Fibroblast of skin of right quadriceps (primary cell): ENCODE data around the gene TCF3.
A peak's percentile ranks its signal among the peaks of the same experiment; 100 is the strongest.
"Not testable (repeated sequence)": the region's sequence is repeated elsewhere in the genome, so short reads cannot be mapped to it uniquely, and the experiment has no call there.

Experiments
- DNase-seq: peaks from one replicate; pipeline ENCODE4 v3.0.0-alpha.2; 2013

TCF3 gene

GRCh38 chr19:1672769-1673644, 20.6 kb upstream of the TCF3 start:
- no peak for DNase-seq

DNA sequence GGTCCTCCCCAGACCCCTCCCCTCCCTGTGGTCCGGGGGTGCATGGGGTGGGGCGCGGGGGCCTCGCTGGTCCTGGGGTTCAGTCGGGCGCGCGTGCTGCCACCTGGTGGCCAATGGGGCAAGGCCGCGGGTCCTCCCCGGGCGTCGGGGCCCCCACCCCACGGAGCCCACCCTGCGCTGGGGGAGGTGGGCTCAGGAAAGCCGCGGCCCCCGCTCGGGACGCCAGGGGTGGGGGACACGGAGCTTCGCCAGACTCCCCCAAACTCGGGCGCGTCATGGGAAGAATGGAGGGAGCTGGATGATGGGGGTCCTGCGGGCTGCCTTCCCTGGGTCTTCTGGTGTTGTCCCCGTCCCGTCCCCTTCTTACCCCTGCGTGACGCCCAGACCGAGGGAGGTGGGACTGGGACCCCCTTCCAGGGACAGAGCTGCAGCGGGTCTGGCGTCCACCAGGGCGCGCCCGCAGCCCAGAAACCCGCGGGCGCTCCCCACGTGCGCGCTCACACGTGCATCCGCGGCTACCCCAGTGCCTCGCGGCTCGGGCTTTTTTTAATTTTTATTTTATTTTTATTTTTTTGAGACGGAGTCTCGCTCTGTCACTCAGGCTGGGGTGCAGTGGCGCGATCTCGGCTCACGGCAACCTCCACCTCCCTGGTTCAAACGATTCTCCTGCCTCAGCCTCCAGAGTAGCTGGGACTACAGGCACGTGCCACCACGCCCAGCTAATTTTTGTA, 19.8 kb upstream of the TCF3 start:
- DNase-seq, result peak; percentile 31

DNA sequence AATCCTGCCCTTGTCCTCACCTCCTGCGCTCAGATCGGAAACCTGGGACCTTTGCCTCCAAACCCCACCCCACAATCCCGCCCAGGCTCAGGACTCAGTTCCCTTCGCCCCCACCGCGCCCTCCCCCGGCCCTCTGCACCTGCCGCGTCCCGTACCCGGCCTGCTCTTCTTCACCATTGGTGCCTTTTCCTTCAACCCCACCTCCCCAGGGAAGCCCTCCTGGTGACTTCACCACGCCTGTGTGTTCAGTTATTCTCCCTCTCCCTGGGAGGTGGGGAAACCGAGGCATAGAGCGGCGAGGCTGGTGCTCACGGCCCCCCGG, 19.3 kb upstream of the TCF3 start:
- no peak for DNase-seq

DNA sequence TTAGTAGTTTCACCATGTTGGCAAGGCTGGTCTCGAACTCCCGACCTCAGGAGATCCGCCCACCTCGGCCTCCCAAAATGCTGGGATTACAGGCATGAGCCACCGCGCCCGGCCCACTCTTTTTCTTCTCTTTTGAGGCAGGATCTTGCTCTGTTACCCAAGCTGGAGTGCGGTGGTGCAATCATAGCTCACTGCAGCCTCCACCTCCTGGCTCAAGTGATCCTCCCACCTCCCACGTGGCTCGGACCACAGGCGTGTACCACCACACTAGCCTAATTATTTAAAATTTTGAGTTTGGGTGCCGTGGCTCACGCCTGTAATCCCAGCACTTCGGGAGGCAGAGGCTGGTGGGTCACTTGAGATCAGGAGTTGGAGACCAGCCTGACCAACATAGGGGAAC, 18.3 kb upstream of the TCF3 start:
- DNase-seq, result not testable (repeated sequence)

GRCh38 chr19:1668486-1669270, 16.3 kb upstream of the TCF3 start:
- DNase-seq, result no peak

GRCh38 chr19:1668048-1668485, 15.7 kb upstream of the TCF3 start:
- no peak for DNase-seq

DNA sequence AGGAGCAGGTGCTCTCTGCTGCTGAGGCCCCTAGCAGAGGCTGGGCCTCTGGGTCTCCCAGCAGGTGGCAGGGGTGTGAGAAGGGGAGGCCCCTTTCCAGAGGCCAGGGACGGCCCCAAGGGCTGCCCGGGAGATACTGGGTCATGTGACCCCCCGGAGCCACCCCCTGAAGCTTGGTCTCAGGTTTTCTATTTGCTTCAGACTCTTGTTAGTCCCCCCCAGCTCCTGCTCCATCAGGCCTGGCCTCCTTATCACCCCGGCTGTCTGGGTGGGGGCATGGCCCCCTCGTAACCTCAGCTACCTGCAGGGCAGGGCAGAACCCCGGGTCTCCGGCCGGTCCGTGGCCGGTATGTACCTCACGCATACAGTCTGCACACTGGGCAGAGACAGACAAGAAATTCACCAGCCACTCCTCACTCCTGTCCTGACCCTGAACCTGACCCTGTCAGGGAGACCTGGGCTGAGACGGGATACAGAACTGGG, 13.2 kb upstream of the TCF3 start:
- no peak for DNase-seq

- DNase-seq, result no peak
Observed at GRCh38 chr19:1663852-1664251, 11.4 kb upstream of the TCF3 start.

DNA sequence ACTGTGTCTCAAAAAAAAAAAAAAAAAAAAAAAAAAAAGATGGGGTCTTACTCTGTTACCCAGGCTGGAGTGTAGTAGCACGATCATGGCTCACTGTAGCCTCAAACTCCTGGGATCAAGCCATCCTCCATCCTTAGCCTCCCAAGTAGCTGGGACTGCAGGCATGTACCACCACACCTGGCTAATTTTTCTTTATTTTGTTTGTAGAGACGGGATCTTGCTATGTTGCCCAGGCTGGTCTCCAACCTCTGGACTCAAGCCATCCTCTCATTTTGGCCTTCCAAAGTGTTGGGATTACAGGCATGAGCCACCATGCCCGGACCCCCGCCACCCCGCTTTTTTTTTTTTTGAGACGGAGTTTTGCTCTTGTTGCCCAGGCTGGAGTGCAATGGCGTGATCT, 10.8 kb upstream of the TCF3 start:
- DNase-seq, result not testable (repeated sequence)

DNA sequence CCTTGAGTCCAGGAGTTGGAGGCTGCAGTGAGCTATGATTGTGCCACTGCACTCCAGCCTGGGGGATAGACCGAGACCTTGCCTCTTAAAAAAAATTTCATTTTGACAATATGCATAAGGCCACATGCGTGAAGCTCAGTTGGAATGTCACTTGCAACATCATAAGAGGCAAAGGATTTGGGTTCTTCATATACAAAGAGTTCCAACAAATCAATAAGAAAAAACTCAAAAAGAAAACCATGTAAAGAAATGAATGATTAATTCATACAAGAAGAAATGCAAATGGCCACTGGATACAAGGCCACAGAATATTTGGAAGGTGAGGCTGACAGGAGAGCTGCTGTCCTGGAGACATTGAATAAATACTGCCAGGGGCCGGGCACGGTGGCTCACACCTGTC, 9.6 kb upstream of the TCF3 start:
- no peak for DNase-seq

DNA sequence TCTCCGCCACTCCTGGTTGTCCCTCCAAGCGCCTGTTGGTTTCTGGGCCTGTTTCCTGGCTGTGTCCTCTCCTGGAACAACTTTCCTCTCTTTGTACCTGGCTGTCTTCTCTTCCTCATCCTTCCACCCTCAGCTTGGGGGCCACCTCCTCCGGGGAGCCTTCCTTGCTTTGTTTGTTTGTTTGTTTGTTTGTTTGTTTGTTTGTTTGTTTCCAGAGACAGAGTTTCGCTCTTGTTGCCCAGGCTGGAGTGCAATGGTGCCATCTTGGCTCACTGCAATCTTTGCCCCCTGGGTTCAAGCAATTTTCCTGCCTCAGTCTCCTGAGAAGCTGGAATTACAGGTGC, 6.6 kb upstream of the TCF3 start:
- no peak for DNase-seq

GRCh38 chr19:1658150-1659083, 6.0 kb upstream of the TCF3 start:
- DNase-seq, result no peak

DNA sequence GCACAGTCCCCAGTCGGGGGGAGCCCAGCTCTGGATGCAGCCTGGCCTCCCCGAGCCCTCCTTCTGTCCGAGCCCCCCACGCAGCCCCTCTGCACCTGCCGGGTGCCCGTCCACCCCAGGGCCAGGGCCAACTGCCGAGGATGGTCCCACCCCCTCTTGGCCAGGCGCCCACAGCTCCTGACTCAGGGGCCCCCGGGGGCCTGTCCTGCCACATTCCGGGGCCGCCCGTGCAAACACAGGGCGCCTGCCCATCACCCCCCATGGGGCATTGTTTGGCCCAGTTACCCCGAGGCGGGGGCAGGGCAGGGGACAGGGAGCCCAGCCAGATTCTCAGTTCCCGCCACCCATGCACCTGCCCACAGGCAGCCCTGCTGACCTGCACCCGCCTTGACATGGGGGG, 5.3 kb upstream of the TCF3 start:
- no peak for DNase-seq

GRCh38 chr19:1656988-1657536, 4.6 kb upstream of the TCF3 start:
- no peak for DNase-seq

DNA sequence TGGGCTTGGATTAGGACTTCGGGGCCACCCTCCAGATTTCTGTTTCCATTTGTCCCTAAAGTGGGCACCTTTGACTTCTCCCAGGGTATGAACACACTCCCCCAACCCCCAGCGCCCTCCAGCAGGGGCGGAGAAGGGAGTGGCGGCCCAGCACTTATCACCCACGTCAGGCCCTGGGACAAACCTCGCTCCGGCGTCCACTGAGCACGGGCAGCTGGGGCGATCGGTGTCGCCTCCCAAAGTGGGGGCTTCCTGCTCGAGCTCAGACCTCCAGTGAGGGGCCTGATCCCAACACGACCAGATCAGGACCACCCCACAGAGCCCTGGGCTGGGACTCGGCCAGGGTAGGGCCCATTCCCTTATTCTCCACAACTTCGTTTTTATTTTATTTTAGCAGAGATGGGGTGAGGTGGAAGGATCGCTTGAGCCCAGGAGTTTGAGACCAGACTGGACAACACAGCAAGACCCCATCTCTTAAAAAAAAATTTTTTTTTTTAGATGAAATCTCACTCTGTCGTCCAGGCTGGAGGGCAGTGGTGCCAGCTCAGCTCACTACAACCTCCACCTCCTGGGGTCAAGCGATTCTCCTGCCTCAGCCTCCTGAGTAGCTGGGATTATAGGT, 3.7 kb upstream of the TCF3 start:
- DNase-seq, result no peak

DNA sequence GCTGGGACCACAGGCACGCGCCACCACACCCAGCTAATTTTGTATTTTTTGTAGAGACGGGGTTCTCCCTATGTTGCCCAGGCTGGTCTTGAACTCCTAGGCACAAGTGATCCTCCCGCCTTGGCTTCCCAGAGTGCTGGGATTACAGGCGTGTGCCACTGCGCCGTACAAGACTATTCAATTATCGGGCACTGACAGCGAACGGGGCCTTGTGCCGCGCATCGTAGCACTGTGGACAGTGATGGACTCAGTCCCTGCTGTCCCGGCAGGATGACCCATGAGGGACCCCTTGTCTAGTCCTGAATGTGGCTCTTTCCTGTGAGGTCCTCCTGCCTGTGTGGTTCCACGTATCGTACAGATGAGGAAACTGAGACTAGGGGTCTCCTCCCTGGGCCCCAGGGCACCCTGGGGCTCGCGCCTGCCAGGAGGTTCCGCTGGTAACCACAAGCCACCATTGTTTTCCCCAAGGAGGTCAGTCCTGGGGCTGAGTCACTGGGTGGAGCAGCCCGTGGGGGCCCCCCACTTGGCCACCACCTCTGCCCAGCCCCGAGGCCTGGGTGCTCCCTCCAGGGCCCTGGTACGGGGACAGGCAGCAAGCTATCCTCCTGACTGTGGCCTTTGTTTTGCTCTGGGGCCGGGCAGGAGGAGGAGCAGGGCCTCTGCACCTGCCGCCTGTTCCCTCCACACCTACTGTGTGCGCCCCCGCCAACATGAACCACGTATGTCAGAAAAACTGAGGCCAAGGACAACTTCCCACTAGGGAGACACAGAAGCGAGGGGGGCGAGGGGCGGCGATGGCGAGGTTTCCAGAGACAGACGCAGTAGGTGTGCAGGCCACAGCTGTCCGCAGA, 2.9 kb upstream of the TCF3 start:
- no peak for DNase-seq

DNA sequence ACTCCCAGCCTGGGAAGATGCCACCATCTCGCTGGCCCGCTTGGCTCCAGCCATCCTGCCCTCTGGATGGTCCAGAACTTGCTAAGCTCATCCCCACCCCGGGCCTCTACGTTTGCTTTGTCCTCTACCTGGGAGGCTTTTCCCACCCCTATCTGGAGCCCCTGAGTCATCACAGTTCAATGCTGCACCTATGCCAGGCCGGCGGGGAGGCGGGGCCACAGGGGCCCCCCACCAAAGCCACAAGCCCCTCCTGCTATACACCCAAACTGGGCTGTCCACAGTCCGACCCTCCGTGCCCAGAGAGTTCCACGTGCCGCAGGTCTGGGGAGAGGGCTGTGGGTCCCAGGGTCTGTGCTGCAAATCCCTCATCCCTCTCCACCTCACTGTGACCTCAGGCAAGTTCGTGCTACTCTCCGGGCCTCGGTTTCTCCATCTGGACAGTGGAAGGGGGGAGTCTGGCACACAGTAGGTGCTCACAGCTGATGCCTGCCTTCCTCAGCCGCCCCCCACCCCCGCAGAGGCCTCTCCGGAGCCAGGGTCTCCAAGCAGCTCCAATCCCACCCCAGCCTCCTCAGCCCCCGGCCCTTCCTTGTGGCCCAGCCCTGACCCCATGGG, 1.9 kb upstream of the TCF3 start:
- no peak for DNase-seq

GRCh38 chr19:1653300-1653628, 849 bp upstream of the TCF3 start:
- no peak for DNase-seq

DNA sequence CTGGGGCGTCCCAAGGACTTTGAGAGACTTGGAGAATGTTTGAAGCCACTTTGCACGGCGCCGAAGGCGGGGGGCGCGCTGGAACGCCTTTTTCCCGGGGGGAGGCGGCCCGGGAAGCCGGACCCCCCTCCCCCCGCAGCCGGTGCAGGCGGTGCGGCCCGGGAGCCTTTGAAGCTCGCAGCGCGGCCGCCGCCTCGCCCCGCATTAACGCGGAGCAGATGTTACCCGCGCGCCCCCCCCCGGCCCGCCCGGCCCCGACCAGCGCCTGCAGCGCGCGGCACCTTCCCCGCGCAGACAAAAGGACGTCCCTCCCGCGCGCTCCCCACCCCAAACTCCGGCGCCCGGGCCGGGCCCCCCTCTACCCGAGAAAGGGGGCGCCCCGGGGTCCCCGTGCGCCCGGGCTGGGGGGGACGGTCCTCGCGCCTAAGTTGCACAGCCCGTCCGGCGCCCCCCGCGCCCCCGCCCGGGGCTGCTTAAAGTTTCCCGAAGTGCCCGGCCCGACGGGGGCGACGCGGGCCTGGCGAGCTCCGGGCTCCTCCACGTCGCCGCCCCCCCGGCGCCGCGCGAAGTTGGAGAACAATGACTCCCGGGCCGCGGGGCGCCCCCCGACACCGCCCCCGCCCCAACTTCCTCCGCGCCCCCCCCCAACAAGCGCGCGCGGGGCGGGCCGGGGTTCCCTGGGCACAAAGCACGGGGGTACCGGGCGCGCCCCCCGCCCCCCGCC, 685 bp downstream of the TCF3 start:
- peak; percentile 42 for DNase-seq
